Inferior parietal cortex (tissue), 1 donor: ENCODE results near the gene EFNA2.
A peak's percentile ranks its signal among the peaks of the same experiment; 100 is the strongest.

ENCODE experiments used
- DNase-seq: peaks from one replicate; pipeline ENCODE4 v3.0.0-alpha.2; 2016; ENCODE audit errors: extremely low spot score

Gene EFNA2

DNA sequence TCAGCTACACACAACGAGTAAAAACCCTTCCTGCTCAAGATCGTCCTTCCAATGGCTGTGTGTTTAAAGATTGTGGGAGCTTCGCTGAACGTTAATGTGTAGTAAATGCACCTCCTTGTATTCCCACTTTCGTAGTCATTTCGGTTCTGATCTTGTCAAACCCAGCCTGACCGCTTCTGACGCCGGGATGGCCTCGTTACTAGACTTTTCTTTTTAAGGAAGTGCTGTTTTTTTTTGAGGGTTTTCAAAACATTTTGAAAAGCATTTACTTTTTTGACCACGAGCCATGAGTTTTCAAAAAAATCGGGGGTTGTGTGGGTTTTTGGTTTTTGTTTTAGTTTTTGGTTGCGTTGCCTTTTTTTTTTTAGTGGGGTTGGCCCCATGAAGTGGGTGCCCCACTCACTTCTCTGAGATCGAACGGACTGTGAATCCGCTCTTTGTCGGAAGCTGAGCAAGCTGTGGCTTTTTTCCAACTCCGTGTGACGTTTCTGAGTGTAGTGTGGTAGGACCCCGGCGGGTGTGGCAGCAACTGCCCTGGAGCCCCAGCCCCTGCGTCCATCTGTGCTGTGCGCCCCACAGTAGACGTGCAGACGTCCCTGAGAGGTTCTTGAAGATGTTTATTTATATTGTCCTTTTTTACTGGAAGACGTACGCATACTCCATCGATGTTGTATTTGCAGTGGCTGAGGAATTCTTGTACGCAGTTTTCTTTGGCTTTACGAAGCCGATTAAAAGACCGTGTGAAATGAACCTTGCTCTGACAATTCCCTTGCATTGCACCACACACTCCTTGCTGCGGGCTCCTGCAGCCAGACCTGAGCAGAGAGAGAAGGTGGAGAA, 13.0 kb upstream of the EFNA2 start:
- no peak for DNase-seq

DNA sequence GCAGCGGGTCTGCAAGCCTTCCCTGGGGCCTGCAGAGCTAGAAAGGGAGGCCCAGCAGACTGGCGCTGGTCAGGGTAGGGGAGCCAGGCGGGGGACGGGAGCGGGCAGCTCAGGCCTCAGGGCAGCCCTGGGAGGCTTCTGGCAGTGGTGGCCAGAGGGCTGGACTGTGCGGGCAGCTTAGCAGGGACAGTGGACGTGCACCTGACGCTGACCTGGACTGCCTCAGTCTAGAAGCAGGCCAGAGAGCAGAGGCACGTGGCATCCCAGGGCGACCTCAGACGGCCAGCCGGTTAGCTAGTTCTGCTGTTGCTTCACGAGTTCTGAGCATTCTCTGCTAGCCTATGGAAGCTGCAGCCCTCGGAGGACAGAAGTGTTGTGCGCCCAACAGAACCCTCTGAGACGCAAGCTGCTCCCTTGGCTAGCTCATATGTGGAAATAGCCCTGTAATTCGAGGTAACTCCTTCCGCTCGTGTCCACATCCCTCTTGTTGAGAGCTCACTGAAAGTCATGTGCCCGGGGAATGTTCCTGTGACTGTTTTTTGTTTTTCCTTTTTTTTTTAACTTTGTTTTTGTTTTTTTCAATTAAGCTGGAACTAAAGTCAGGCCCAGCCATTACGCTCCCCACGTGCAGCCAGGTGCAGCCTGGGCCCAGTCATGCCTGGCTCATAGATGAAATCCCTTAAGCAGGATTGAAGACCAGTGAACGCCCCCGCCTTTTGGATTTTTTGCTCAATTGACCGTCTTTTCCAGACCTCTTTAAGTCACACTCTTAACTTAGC, 12.2 kb upstream of the EFNA2 start:
- DNase-seq: no peak

DNA sequence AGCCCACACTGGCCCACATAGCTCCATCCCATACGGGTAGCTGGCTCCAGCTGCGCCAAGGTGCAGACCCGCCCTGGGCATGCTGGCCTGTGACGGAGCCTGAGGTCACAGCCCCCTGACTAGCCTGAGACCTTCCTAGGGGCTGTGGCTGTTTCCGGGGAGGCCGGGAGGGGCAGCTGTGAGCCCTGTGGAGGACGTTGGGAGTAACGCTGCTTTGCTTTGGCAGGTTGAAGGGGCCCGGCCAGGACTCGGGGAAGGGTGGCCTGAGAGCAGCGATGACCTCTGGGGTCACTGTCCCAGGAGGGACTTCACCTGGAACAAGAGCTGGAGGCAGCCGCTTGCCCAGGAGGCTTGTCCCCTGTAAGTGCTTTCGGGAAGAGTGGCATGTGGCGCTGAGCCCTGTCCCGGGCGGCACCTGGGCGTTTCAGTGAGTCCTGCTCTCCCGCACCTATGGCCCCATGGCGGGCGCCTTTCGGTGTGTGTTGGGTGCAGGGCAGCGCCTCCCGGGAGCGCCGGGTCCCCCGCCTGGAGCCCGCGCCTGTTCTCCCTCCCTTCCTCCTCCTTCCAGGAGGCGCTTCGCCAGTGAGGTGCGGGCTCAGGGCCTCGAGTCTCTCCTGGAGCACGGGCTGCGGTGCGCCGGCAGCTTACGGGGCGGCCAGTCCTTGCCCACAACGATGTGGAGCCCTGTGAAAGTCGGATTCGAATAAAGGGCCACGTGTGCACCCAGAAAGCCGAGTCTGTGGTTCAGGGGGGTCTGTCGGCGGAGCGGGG, 11.4 kb upstream of the EFNA2 start:
- DNase-seq: no peak

DNA sequence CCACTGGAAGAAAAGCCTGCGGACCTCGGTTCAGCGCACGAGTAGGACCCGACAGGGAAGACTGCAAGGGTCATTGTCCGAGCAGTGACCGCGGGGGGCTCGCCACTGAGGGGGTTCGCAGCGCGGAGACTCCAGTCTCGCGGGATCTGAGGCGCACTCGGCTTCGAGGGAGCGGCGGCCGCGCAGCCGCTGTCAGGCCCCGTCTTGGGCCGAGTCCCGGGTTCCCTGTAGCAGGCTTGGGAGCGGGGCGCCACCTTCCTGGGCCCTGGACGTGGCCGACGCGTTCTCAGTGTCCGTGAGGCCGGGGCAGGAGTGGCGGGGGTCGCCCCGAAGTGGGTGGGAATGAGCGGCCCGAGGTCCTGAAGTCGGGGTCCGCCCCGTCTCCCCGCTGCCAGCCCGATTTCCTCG, 10.8 kb upstream of the EFNA2 start:
- DNase-seq: no peak

DNA sequence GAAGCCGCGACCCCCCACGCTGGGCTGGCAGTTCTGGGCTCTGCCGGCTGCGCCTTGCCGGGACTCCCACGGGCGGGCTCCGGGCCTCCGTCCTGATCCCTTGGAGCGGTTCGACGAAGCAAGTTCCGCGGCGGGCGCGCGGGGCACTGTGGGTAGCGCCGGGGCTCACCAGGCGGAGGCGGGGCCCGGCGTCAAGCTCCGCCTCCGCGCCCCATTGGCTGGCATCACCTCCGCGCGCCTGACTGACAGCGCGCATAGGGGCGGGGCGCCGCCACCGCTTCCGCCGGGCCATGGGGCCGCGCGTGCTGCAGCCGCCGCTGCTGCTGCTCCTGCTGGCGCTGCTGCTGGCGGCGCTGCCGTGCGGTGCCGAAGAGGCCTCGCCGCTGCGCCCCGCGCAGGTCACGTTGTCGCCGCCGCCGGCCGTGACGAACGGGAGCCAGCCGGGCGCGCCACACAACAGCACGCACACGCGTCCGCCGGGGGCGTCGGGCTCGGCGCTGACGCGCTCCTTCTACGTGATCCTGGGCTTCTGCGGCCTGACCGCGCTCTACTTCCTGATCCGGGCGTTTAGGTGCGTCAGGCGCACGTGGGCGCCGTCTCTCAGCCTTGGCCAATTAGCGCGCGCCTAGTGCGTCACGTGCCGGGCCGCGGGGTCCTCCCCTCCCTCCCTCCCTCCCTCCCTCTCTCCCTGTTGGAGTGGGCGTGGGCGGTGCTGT, 10.3 kb upstream of the EFNA2 start, which contains the start of gene FAM174C:
TSS of gene FAM174C (plus strand) at position 271 of the 716 bp plus-strand sequence. CDS start at position 291, 20 bp downstream.
- peak; percentile 93 for DNase-seq

DNA sequence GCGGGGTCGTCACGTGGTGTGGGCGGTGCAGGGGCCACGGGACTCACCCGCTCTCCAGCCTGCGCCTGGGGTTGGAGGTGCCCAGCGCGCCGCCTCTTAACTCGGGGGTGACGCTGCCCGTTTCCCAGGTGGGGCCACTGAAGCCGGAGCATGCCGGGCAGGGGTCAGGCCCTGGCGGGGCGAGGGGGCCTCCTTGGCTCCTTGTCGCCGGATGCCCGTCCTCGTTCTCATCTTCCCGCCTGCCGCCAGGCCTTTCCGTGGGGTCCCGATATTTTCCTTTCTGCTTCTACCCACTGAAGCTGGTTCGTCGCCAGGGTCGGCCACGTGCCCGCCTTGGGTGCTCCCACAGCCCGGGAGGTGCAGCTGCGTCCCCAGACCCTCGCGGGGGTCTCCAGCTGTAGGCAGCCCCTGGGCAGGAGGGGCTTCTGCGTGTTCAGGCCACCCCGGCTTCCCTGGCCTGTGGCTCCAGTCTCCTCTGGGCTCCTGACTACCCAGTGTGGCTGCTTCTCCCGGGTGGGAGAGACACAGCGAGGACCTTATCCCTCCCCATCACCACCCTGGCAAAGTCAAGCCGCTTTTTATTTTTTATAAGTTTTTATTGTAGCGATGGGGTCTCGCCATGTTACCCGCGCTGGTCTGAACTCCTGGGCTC, 9.6 kb upstream of the EFNA2 start:
- DNase-seq: no peak

DNA sequence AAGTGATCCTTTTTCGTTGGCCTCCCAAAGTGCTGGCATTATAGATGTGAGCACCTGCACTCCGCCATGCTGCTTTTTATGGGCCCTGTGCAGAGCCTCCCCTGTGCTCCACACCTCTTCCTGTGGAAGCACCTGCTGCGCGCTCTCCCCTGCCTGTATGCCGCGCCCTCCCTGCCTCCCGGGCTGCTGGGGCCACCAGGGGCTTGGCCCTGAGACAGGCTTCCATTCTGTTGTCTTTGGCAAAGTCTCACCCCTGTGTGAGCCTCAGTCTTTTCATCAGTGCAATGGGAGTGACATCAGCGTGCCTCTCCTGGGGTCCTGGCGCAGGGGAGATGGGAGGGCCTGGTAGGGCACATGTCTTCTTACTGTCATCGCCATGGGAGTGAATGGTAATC, 9.0 kb upstream of the EFNA2 start:
- DNase-seq: no peak

DNA sequence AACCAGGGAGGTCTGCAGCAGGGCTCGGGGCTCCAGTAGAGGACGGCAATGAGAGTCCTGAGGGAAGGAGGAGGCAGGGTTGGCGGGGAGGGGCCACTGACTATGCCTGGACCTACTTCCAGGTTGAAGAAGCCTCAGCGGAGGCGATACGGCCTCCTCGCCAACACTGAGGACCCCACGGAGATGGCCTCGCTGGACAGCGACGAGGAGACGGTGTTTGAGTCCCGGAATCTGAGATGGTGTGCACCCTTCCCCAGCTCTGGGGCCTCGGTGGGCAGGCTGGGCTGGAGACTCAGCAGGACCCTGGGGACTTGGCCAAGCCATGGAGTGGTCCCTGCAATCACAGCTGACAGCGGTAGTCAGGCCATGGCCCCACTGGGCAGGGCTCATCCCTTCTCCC, 8.6 kb upstream of the EFNA2 start:
- no peak for DNase-seq

DNA sequence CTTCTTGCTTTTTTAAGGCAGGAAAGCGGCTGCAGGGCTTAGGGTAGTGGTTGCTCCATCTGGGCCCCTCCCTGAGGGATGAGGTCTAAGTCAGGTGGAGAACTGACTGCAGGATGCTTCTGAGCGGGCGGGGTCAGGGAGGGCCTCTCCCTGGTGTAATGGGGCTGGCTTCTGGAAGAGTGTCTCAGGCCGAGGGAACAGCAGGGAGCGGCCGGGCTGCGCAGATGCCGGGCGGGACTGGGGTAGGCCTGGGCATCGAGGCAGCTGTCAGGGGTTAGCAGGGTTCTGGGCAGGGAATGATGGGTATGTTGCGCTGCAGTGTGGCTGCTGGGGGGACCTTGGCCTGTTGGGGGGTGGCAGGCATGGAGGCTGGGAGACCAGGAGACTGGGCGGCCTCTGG, 7.6 kb upstream of the EFNA2 start:
- no peak for DNase-seq

DNA sequence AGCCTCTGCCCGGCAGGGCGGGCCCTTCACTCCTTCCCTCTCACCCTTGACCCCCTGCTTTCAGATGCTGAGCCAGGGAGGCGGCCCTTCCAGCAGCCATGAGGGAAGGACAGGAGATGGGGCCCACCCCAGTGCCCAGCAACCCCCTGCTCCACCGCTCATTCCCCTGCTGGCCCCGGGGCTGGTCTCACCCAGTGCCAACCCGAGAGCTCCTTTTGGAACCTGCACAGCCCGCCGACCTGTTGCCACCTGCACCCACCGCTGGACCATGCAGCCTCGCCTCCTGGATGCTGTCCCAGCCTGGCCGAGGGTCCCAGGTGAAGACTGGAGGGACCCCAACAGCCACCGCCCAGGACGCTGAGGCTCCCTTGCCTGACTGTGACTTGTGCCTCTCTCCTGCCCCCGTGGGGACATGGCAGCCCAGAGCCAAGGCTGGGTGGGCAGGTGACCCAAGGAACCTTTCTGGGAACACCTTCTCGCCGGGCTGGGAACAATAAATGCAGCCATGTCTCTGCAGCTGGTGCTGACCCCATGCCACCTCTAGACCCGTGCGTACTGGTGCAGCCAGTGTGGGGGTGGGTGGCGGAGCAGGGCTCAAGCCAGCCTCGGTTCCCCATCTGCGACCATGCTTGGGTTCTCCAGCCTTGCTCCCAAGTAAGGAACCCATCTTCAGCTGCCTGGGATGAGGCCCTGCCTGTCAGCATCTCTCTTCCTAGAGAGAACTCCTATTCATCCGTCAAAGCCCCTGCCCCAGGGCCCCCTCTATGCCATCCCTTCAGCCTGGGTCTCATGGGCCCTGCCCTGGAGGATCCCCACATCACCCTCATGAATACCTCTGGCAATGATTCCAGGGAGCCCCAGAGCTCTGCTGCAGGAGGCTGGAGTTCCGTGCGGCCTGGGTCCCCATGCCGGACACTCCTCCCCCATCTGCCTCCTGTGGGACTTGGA, 6.7 kb upstream of the EFNA2 start:
- DNase-seq: no peak

DNA sequence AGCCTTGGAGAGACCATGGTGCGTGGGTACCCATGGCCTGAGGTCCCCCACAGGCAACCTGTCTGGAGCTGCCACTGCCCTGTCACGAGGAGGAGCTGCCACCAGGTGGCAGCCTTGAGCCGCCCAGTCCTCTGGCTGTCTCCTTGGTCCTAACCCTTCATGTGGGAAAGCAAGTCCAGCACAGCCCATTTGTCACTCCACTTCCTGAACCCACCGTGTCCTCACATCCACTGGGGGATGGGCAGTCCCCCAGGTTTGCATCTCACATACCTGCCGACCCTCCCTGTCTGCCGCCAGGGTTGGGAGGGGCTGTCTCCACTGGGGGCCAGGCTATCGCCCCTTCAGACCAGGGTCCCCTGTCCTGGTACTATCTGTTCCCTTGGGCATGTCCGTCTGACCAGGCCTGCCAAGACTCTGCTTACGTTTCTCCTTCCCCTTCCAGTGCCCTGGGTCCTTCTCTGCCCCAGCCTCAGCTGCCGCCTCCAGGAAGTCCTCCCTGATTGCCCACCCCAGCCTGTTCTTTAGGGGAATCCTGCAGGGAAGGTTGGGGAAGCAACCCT, 5.8 kb upstream of the EFNA2 start:
- DNase-seq: peak; percentile 88

DNA sequence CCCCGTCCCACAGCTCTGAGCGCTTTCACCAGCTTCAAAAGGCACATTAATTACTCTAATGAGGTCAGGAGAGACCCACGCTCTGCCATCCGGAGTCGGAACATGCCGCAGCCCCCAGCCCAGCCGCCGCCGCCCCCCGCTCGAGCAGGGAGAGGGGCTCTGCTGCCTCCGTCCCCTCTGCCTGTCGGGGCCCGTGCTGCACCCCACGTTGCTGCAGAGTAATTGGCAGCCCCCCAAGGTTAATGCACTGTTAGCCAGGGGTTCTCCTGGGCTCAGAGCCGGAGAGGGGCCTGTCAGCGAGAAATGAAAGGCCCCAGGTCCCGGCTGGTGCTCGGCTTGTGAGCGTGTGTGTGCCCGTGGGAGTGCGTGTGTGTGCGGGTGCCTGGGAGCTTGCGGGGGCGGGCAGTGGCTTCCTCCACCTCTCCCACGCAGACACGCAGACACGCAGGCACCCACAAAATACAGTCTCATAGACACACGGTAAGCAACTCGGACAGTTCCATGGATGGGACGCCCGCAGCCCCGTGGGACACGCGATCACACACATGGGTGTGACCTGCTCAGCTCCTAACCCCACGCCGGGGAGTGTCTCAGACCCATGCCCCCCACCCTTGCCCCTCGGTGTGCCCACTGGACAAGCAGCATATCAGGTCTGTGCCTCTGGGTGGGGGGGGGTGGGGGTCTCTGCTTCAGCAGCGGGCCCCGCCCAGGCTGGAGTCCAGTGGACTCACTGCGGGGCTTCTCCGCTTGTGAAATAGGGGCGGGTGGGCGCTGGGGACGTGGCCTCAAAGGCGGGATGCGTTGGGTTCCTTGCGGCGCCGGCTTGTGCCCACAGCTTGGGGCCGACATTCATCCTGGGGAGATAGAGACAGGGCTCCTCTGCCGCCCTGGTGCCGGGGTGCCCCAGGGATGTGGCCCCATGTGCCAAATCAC, 4.8 kb upstream of the EFNA2 start:
- no peak for DNase-seq

DNA sequence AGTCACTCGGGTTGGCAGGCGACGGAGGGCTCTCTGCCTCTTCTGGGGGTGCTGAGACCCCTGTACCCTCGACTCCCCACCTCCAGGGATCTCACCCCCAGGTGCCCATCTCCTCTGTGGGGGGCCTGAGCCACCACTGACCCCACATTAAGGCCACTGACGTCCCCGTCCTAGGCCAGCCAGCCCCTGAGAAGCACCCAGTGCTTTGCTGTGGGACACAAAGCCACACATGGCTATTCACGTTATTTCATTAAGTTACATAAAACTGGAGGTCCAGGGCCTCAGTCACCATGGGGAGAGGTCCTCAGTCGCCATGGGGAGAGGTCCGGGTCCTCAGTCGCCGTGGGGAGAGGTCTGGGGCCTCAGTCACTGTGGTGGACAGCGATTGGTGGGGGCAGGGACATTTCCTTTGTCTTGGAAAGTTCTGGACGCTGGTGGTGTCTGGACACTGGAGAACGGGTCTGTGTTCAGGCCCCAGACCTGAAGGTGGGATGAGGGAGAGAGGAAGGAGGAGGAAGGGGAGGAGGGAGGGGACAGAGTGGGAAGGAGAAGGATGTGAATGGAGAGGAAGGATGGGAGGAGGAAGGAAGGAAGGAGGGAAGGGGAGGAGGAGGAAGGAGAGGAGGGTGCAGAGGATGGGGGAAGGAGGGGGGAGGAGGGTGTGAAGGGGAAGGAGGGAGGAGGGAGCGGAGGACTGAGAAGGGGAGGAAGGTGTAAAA, 3.9 kb upstream of the EFNA2 start:
- DNase-seq: no peak

DNA sequence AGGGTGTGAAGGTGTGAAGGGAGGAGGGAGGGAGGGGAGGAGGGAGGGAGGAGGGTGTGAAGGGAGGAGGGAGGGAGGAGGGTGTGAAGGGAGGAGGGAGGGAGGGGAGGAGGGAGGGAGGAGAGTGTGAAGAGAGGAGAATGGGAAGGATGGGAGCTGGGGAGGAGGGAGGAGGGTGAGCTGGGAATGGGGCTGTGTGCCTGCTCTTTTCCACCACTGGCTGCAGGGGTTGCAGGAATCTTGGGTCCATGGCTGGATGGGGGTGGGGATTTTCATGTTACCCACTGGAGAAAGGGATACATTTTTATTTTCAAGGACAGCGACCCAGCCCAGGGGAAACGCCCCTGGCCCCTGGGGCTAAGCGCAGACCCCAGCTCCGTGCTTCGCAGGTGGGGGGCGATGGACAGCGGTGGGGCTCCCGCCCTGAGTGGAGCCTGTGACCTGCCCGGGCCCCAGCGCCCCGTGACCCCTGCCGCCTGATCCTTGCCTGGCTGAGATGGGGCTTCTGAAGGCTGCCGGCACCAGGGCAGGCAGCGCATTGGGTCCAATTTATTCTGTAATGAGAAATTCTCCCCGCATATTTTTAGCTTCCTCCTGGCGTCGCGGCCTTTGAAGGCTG, 3.0 kb upstream of the EFNA2 start:
- no peak for DNase-seq

DNA sequence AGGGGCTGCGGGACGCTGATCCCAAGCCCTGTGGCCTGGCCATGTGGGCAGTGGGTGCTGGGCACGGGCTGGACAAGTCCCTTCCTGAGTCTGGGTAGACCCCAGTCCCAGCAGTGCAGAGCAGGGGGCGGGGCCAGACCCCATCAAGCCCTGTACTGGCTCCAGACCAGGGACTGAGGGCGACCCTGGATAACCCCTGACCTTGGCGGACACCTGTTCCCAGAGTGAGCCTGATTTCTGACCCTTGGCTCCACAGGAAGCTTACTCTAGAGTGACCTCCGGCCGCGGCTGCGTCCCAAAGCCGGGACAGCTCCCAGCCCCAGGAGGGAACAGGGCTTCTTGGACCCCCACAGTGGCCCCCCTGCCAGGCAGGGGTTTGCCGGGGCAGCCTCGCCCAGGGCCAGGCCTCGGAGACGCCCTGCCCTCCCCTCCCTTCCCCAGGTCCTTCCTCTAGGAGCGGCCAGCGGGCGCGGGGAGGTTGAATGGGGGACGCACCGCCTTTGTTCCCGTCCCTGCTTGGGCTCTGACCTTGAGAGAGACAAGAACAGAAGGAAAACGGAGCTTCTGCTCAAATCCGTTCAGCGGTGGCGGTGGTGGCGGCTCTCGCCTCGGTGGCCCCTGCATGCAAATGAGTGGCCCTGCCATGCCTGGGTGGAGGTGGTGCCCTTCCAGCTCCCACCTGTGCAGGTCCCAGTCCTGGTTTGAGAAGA, 2.3 kb upstream of the EFNA2 start:
- DNase-seq: no peak

DNA sequence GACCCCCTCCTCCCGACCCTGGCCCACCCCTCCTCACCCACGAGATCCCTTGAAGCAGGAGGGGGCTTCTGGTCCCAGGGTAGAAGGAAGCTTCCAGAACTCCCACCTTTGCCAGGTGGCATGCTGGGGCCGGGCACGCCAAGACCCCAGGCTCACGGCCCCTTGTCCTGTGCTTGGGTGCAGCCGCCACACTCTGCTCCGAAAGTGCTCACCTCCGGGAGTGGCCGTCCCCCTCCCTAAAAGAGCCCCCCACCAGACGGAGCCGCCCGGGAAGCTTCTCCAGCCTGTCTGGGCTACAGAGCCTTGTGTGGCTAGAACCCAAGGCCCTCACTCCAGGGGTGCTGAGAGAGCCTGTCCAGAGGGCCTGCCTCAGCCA, 1.8 kb upstream of the EFNA2 start:
- no peak for DNase-seq
